BLaER1 (cell line): ENCODE data around the gene OSMR.

Experiments
- H3K27ac ChIP-seq: shearing (Covaris generic); formaldehyde crosslinking; 2 replicates; pipeline ENCODE4 v1.8.1; 2022
- H3K27me3 ChIP-seq: shearing (Covaris generic); formaldehyde crosslinking; 2 replicates; pipeline ENCODE4 v1.8.1; 2022
- H3K36me3 ChIP-seq: shearing (Covaris generic); formaldehyde crosslinking; 2 replicates; pipeline ENCODE4 v1.8.1; 2022
- H3K4me1 ChIP-seq: shearing (Covaris generic); formaldehyde crosslinking; 2 replicates; pipeline ENCODE4 v1.8.1; 2022
- H3K4me2 ChIP-seq: shearing (Covaris generic); formaldehyde crosslinking; 2 replicates; pipeline ENCODE4 v1.8.1; 2022
- H3K4me3 ChIP-seq: shearing (Covaris generic); formaldehyde crosslinking; 2 replicates; pipeline ENCODE4 v1.8.1; 2022
- H3K9ac ChIP-seq: shearing (Covaris generic); formaldehyde crosslinking; 2 replicates; pipeline ENCODE4 v1.8.1; 2022
- H3K9me3 ChIP-seq: shearing (Covaris generic); formaldehyde crosslinking; 2 replicates; pipeline ENCODE4 v1.8.1; 2022
- H4K20me1 ChIP-seq: shearing (Covaris generic); formaldehyde crosslinking; 2 replicates; pipeline ENCODE4 v1.8.1; 2022
- Cebpa-rat ChIP-seq: shearing (Covaris generic); IDR thresholded peaks from 2 replicates; pipeline ENCODE4 v1.8.1; 2022

The OSMR gene

DNA sequence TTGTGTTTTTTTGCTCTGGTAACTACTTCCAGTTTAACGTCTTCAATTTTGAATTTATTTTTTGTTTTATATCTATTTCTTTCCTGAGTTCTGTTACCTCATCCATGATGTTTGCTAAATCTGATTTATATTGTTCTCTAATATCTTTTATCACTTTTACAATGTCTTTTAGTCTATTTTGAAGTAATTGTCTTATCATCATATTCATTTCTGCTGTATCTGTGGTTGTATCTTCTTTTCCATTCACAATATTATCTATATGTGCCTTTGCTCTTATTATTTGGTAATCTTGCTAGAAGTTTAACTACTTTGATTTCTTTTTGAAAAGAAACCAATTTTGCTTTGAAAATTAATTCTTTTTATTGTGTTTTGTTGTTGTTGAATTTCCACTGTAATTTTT lies 43.6 kb downstream of the OSMR start:
- H3K36me3 ChIP-seq, result no peaks in the 10 kb centered on the region
- H4K20me1 ChIP-seq, result no peaks in the 10 kb centered on the region
- TF ChIP-seq Cebpa-rat, result no peak
- H3K27me3 ChIP-seq, result no peaks in the 10 kb centered on the region
- H3K4me2 ChIP-seq, result no peak overlapping the region
- no peaks in the 10 kb centered on the region for H3K9me3 ChIP-seq
- no peak overlapping the region for H3K4me3 ChIP-seq
- no peak overlapping the region for H3K27ac ChIP-seq
- no peak overlapping the region for H3K9ac ChIP-seq
- H3K4me1 ChIP-seq, result peaks cover 4% of the 10 kb centered on the region; the same call in 1 of the 2 replicates

DNA sequence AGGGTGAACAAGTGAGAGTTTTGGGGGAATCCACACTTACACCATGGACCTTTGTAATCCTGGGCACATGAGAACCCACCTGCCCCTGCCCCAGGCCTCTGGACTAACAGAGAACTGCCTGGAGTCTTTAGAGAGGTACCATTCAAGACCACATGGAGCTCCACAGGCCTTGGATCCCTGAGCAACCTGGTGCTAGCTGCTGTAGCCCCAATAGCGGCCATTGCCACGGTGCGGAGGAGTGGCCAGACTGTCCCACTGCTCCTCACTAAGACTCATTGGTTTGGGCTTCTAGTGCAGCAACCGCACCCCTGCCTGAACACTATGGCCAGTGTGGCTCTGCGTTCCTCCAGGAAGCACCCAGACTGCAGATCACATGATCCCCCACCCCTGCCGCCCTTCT lies 45.8 kb downstream of the OSMR start:
- Histone ChIP-seq H3K27ac (no peak overlapping the region), H3K27me3 (no peaks in the 10 kb centered on the region), H3K9ac (no peak overlapping the region), H3K4me3 (no peak overlapping the region), H4K20me1 (no peaks in the 10 kb centered on the region), H3K36me3 (no peaks in the 10 kb centered on the region), H3K9me3 (peaks cover 5% of the 10 kb centered on the region), H3K4me1 (peaks cover 4% of the 10 kb centered on the region; the same call in 1 of the 2 replicates), H3K4me2 (no peak overlapping the region)
- TF ChIP-seq Cebpa-rat, result no peak

DNA sequence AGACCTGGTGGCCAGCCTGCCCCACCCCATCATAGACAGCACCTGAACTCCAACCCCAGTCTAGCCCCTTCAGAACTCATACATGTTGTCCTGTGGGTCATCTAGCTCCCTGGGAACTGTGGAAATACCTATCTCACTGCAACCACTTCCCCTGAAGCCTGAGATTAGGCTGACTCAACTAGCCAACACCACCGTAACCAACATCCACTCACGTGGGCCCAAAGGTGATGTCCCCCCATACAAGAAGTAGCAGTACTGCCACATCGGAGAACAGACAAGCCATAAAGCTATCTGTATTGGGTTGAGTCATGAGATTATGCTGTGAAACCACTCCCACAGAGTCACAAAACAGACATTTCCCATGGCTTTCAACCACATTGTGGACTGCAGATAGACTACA lies 46.6 kb downstream of the OSMR start:
- Histone ChIP-seq H3K36me3 (no peaks in the 10 kb centered on the region), H3K4me2 (no peak overlapping the region), H3K27ac (no peak overlapping the region), H3K9me3 (peaks cover 5% of the 10 kb centered on the region), H3K4me1 (peaks cover 4% of the 10 kb centered on the region; the same call in 1 of the 2 replicates), H3K4me3 (no peak overlapping the region), H3K9ac (no peak overlapping the region), H4K20me1 (no peaks in the 10 kb centered on the region), H3K27me3 (no peaks in the 10 kb centered on the region)
- no peak for TF ChIP-seq Cebpa-rat

DNA sequence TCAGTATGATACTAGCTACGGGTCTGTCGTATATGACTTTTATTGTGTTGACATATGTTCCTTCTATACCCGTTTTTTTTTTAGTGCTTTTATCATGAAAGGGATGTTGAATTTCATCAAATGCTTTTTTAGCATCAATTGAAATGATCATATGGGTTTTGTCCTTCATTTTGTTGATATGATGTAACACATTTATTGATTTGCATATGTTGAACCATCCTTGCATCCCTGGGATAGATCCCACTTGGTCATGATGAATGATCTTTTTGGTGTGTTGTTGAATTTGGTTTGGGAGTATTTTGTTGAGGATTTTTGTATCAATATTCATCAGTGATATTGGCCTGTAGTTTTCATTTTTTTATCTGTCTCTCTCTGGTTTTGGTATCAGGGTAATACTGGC lies 50.9 kb downstream of the OSMR start:
- no peak for TF ChIP-seq Cebpa-rat
- Histone ChIP-seq H3K36me3 (no peaks in the 10 kb centered on the region), H3K27me3 (no peaks in the 10 kb centered on the region), H3K9ac (no peak overlapping the region), H3K4me3 (no peak overlapping the region), H3K4me1 (no peaks in the 10 kb centered on the region), H3K27ac (no peak overlapping the region), H4K20me1 (no peaks in the 10 kb centered on the region), H3K9me3 (peaks cover 8% of the 10 kb centered on the region), H3K4me2 (no peak overlapping the region)

DNA sequence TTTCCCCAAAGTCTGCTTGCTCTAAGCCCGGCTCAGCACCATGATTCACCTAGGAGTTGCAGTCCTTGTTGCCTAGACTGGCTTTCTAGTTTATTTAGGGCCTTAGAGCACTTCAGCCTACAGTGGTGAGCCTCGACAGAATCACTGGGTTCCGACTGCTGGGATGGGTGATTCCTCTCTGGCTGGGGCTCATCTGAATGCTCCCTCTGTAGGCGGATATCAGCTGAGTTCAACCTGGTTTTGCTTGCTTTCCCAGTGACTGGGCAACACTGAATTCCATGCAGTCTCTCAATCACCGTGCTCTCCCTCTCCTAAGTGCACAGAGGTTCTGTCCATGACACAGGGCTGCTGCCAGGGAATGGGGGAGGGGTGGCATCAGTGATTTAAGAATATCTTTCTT lies 54.1 kb downstream of the OSMR start:
- no peaks in the 10 kb centered on the region for H3K36me3 ChIP-seq
- H3K4me1 ChIP-seq, result no peaks in the 10 kb centered on the region
- TF ChIP-seq Cebpa-rat, result no peak
- H3K4me2 ChIP-seq, result no peak overlapping the region
- no peaks in the 10 kb centered on the region for H4K20me1 ChIP-seq
- no peaks in the 10 kb centered on the region for H3K27me3 ChIP-seq
- H3K9me3 ChIP-seq, result peaks cover 23% of the 10 kb centered on the region
- no peak overlapping the region for H3K9ac ChIP-seq
- H3K4me3 ChIP-seq, result no peak overlapping the region
- no peak overlapping the region for H3K27ac ChIP-seq

DNA sequence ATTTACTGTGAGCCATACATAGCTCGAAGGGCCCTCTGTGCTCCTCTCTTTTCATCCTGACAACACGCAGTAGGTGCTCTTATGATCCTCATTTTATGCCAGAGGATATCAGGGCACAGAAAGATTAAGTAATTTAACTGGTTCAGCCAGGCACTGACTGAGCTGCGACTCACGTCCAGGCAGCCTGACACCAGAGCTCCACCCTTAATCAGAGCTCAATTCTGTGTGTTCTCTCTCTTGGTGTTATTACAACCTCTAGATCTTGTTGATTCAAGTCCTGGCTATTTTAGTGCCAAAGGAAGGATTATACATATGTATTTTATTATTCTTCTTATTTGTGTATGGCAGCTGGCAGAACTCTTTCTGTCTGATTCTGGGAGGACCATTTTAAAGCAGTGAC lies 59.7 kb downstream of the OSMR start:
- Histone ChIP-seq H3K4me2 (no peak overlapping the region), H3K27ac (no peak overlapping the region), H3K4me3 (no peak overlapping the region), H4K20me1 (no peaks in the 10 kb centered on the region), H3K9me3 (peaks cover 33% of the 10 kb centered on the region), H3K9ac (no peak overlapping the region), H3K27me3 (no peaks in the 10 kb centered on the region), H3K36me3 (no peaks in the 10 kb centered on the region), H3K4me1 (no peaks in the 10 kb centered on the region)
- TF ChIP-seq Cebpa-rat, result no peak

DNA sequence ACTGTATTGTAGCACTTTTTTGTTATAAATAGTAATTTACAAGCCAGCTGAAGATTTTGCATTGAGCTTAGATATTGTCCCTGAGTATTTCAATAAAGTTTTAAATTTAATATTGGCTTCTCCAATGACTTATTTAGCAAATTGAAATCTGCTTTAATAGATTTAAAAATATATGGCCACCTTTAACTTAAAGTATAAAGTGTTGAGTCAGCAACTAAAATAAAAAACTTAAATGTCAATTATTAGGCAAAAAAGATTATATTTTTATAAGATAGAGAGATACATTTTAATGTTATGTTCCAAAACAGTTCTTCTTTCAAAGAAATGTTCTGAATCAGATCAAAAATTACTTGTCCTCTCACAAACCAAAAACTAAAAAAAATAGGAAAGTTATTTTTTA lies 60.7 kb downstream of the OSMR start:
- H3K27ac ChIP-seq, result no peak overlapping the region
- H3K4me2 ChIP-seq, result no peak overlapping the region
- no peak for TF ChIP-seq Cebpa-rat
- H3K4me1 ChIP-seq, result no peaks in the 10 kb centered on the region
- no peaks in the 10 kb centered on the region for H3K36me3 ChIP-seq
- no peak overlapping the region for H3K4me3 ChIP-seq
- H3K27me3 ChIP-seq, result no peaks in the 10 kb centered on the region
- no peak overlapping the region for H3K9ac ChIP-seq
- peaks cover 36% of the 10 kb centered on the region for H3K9me3 ChIP-seq
- H4K20me1 ChIP-seq, result no peaks in the 10 kb centered on the region

DNA sequence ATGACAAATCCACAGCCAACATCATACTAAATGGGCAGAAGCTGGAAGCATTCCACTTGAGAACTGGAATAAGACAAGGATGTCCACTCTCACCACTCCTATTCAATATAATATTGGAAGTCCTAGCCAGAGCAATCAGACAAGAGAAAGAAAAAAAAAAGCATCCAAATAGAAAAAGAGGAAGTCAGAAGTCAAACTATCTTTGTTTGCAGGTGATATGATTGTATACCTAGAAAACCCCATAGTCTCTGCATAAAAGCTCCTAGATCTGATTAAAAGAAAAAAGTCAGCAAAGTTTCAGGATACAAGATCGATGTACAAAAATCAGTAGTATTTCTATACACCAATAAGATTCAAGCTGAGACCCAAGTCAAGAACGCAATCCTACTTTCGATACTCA lies 66.1 kb downstream of the OSMR start:
- Histone ChIP-seq H3K4me3 (no peak overlapping the region), H4K20me1 (no peaks in the 10 kb centered on the region), H3K4me2 (no peak overlapping the region), H3K27ac (no peak overlapping the region), H3K27me3 (no peaks in the 10 kb centered on the region), H3K4me1 (no peaks in the 10 kb centered on the region), H3K9ac (no peak overlapping the region), H3K9me3 (peaks cover 18% of the 10 kb centered on the region), H3K36me3 (no peaks in the 10 kb centered on the region)
- TF ChIP-seq Cebpa-rat, result no peak

DNA sequence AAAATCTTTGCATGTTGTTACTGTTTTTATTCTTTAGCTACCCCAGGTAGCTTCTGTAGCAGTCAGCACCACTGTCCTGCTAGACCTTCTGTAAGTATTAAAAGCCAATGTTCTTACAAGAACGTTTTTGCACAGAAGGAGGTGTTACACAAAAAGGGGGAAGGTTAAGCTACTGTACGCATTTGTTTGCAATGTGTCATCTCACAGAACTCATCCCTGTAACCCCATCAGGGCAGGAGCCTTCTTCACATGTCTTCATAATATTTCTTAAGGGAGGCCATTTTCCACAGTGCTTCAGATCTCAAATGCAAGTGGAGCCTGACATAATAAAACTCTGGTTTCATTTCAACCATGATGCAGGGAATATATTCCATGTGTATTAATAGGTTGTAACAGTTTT lies 67.9 kb downstream of the OSMR start:
- no peaks in the 10 kb centered on the region for H3K27me3 ChIP-seq
- no peak overlapping the region for H3K4me2 ChIP-seq
- no peak overlapping the region for H3K4me3 ChIP-seq
- H4K20me1 ChIP-seq, result no peaks in the 10 kb centered on the region
- no peak for TF ChIP-seq Cebpa-rat
- H3K36me3 ChIP-seq, result no peaks in the 10 kb centered on the region
- H3K27ac ChIP-seq, result no peak overlapping the region
- peaks cover 18% of the 10 kb centered on the region for H3K9me3 ChIP-seq
- H3K9ac ChIP-seq, result no peak overlapping the region
- no peaks in the 10 kb centered on the region for H3K4me1 ChIP-seq

DNA sequence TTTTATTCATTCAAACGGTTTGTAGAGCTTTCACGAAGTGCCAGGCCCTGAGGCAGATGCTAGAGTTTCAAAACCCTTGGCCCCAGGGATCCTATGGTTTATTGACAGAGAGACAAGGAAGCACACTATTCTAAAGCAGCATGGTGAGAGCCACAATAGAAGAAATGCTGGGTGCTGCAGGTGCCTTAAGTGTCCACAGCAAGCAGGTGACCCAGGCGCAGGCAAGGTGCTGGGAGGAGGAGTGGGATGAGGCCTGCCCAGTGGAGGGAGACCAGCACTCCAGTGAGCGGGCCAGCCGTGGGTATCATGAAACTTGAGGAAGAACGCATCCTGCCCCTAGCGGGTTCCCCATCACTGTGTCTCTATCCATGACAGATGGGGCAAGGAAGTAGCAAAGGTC lies 71.0 kb downstream of the OSMR start:
- no peak overlapping the region for H3K27ac ChIP-seq
- no peaks in the 10 kb centered on the region for H3K27me3 ChIP-seq
- no peak overlapping the region for H3K4me2 ChIP-seq
- H3K9ac ChIP-seq, result no peak overlapping the region
- no peak overlapping the region for H3K4me3 ChIP-seq
- H3K4me1 ChIP-seq, result no peaks in the 10 kb centered on the region
- TF ChIP-seq Cebpa-rat, result no peak
- no peaks in the 10 kb centered on the region for H3K36me3 ChIP-seq
- H3K9me3 ChIP-seq, result no peaks in the 10 kb centered on the region
- H4K20me1 ChIP-seq, result no peaks in the 10 kb centered on the region

DNA sequence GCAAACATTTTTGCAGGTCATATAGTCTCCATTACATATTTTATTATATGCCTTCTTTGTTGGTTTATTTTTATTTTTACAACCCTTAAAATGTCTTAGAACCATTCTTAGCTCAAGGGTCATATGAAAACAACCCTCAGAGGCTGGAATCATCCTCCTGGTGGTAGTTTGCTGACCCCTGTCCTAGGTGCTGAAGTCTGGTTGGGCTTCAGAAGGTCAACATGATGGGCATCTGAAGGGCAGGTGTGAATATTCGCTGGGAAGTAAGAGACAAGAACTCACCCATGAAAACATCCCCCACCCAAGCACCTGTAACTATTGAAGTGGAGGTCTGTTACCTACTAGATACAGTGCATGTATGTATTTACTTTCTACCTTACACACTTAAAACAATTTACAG lies 75.4 kb downstream of the OSMR start:
- no peaks in the 10 kb centered on the region for H3K9me3 ChIP-seq
- H3K4me1 ChIP-seq, result no peaks in the 10 kb centered on the region
- no peak overlapping the region for H3K4me2 ChIP-seq
- H3K9ac ChIP-seq, result no peak overlapping the region
- TF ChIP-seq Cebpa-rat, result no peak
- no peak overlapping the region for H3K27ac ChIP-seq
- H3K27me3 ChIP-seq, result no peaks in the 10 kb centered on the region
- no peaks in the 10 kb centered on the region for H3K36me3 ChIP-seq
- H3K4me3 ChIP-seq, result no peak overlapping the region
- H4K20me1 ChIP-seq, result no peaks in the 10 kb centered on the region
